GM21381 (cell line): Measurements from ENCODE around the gene GAS7.
"Not testable (repeated sequence)": the region's sequence is repeated elsewhere in the genome, so short reads cannot be mapped to it uniquely, and the experiment has no call there.

Source experiments
- ATAC-seq: cut with Tn5 transposase; IDR thresholded peaks from one replicate; pipeline ENCODE4 v1.9.1; 2021; ENCODE audit warnings: mild to moderate bottlenecking, moderate library complexity; ENCODE audit not compliant: unreplicated experiment

Gene GAS7

DNA sequence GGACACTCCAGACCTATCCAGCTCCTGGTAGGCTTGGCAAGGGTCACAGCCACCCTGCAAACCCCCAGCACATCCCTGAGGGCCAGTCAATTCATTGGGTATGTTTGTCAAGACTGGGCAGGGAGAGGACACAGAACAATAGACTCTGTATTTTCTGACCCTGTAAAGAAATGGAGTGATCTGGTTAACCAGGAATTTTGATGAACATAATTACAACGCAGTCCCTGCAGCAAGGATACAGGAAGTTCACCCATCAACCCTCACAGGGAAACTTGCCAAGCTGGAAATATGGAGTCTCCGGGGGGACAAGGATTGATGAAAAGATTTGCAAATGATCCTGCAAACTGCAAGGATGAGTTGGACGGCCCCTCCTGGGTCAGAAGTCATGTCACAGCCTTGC lies 167.3 kb downstream of the GAS7 start:
- ATAC-seq: no peak

DNA sequence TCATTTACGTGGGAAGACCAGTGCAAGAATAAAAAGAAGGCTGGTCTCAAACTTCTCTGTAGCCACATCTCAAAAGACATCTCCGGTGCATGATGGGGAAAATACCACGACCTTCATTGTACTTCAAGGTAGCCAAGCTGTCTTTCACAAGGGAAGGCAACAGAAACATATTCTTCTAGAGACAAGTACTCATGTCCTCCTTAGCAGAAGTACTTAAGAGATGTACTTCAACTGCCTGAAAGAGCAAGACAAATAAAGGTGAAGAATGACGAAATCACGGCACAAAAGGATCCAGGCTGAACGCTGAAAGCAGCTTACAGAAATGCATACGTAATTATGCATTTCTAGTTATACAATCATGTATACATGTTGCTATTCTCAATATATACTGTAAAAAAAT lies 169.3 kb downstream of the GAS7 start:
- ATAC-seq: no peak

DNA sequence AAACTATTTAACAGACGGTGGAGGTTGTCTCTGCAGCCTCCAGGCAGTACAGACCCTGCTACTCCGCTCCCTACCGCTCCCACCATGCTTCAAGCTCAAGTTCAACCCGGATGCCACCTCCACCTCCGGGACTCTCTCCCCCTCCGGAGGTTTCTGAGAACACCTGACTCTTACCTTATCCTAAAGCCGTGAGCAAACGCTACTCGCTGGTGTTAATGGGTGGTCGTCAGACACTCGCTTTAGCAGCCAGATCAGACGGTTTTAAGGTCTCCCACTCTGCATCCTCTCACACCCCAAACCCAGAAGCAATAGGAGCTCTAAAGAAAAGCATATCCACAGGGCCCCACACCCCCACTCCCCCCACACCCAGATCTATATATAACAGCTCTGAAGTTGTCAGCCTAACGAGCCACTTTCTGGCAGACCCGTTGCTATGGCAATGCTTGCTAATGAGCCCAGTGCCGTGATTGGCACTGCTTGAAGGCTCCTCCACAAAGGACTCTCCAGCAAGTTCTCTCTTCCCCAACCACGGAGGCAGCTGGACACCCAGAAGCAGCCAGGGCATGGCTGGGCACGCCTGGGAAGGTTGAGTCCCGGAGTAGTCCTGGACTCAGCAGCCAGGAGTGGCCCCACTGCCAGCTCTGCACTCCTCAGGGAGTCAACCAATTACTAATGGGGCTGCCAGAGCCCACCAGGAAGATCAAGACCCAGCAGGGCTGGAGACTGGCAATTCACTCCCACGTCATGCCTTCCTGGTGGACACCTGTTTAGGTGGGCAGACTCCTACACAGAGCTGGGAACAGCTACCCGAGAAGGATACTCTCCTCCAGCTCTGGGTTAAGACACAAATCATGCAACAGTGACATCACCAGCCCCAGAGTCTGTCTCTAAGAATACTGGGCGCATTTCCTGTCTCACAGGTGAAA lies 172.2 kb downstream of the GAS7 start:
- ATAC-seq: no peak

DNA sequence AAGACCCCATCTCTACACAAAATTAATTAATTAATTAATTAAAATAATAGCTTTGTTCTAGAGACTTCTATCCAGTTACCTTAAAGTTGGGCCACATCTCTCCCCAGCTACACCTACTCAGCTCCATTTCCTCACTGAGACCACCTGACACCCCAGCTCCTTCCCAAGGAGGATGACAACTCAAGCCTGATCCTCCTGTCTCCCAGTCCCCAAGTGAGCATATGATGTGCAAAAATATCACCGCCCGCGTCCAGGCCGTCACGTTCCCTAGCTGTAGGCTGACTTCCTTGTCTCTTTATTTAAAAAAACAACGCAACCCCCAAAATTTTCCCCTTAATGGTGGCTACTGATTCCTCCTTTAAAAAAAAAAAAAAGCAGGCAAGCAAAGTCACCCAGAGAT lies 173.2 kb downstream of the GAS7 start:
- no peak for ATAC-seq

DNA sequence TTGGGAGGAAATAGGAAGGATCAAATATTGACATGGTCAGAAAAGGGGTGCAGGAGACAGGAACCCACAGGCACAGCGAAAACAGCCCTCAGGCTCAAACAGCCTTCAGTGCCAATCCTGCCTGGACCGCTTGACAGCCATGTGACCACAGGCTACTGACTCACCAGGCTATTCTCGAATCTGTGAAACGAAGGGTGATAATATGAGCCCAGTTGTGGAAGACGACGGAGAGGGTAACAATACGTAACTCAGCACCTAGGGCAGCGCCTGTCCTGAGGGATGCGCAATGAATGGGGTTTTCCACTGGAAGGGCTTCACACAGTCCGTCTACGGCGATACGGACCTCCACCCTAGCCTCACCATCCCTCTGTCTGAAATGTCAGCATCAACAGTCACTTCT lies 176.0 kb downstream of the GAS7 start:
- no peak for ATAC-seq

DNA sequence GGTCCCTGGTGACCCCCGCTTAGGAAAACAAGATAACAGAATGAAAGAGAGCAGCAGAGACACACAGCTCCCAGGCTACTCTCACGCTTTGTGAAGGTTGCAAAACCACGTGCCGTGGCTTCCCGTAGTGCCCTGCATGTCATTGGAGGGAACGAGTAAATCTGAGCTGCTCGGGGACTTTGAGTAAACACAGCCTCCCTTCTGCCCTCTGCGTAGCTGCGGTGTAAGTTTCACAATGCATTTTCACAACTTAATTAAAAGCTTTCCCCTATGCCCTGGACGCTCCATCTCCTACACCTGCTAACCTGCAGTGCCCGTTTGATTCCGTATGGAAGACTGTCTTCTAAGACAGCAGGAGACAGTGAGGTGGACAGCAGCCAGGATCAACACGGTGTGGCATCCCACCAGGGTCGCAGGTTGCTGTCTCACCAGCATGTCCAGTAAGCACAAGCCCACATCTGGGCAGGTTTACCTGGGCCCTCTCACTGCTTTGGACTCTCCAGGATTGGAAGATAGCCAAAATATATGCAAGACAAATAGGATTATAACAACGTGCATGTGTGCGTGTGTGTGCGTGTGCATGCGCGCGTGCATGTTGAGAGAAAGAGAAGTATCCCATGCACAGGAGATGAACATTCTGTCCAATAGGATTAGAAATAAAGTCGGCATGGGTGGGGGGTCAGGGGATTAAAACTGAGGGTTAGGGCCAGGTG lies 177.0 kb downstream of the GAS7 start:
- no peak for ATAC-seq

DNA sequence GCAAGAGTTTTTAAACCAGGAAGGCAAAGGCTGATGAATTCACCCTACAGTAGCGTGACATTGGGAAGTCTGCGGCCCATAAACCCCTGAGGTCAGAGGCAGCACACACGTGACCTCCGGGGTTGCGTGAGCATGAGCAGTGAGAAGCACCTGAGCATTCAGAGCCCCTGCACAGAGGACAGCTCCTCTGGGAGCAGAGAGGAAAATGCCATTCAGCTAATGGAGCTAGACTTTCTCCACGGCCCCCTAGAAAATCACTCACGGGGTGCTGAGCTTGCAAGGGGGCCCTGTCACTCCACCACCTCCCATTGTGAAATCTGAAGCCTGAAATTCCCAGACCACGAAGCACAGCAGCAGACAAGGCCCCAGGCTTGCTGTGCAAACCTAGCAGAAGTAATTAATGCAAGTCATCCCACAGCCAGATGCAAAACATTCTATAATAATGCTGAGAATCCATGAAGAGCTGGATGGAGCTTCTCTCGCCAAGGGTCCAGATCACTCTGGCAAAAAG lies 178.4 kb downstream of the GAS7 start:
- ATAC-seq: no peak

DNA sequence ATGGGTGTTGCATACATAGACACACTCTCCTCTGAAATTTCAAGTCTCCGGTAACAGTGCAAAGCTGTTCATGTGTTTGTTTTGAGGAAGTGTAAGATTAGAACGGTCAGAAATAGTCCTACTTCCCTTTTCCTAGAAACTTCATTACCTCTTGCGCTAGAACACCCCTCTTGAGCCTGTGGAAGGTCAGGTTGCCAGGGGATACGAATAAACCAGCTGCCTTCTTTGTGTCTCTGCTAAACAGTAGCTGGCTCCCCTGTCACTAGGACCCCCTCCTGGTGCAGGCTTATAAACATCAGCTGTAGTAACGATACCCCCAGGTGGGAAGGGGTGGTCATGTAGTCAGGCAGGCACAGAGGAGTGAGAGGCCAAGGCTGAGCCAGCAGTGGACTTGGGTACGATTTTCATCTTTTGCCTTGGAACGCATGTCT lies 179.9 kb downstream of the GAS7 start:
- ATAC-seq: peak; percentile 53

DNA sequence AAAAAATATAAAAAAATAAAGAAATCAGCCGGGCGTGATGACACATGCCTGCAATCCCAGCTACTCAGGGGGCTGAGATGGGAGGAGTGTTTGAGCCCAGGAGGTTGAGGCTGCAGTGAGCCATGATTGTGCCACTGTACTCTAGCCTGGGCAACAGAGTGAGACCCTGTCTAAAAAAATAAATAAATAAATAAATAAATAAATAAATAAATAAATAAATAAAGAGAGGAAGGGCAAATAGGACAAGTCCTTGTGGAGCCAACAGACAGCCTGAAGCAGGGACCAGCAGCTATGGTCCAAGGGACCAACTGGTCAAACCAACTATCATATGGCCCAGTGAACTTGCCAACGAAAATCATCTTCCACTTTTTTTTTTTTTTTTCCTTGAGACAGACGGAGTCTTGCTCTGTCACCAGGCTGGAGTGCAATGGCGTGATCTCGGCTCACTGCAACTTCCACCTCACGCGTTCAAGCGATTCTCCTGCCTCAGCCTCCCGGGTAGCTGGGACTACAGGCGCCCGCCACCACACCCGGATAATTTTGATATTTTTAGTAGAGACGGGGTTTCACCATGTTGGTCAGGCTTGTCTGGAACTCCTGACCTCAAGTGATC lies 181.3 kb downstream of the GAS7 start:
- not testable (repeated sequence) for ATAC-seq

DNA sequence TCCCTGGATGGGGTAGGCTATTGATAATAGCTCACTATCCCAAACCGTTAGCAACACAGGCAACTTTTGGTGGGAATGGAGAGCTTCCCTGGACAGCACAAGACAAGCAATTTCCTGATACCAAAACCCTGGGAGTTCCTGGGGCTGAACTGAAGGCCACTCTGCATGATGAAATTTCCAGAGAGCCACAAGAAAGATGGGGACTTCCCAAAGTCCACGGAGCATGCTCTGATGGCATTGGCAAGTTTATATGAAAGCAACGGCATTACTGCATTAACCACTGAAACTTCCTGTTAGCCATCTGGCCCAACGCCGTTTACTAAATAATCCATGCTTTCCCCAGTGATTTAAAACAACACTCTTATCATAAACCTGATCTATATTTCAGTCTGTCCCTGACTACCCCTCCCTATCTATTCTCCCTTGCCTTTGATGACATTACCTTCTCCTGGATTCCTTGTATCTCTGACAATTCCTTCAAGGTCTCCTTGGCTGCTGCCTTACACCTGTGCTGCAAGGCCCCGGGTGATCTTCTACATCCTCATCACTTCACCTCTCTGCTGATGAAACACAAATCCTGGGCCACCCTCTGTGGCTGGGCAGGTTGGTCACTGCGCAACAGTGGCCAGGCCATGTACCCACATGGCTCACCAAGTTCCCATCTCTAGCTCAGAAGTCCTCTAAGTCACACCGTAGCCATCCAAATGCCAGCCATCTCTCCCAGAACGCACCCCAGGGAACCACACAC lies 184.9 kb downstream of the GAS7 start:
- peak; percentile 79 for ATAC-seq

DNA sequence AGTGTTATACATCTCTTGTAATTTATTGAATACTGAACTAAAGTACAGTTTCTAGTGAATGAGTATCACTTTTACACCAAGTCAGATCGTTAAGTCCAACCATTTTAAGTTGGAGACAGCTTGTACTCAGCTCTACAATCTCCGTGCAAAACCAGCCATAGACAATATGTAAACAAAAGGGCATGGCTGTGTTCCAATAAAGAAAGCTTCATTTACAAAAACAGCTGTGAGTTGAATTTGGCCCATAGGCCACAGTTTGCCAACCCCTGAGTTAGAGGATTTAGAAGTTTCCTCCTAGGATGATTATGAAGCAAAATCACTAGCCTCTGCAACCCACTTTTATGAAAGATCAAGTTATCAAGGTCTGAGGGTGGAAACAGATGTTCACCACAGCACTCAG lies 187.7 kb downstream of the GAS7 start:
- no peak for ATAC-seq

DNA sequence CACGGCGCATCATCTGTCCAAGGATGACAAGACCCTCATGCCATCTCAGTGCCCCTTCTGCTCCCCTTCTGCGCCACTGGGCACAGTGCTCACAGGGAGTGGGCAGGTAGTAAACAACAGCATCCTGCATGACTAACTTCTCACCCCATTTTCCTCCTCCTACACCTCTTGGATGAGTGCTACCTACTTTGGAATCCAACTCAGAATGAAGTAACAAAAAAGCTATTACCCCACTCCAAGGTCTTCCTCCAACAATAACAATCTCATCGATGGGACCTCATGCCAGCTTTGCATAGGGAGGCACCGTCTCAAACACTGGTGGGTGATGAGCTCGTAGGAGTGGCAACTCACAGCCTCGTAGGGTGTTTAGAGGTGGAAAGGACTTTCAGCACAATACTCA lies 194.7 kb downstream of the GAS7 start:
- no peak for ATAC-seq

DNA sequence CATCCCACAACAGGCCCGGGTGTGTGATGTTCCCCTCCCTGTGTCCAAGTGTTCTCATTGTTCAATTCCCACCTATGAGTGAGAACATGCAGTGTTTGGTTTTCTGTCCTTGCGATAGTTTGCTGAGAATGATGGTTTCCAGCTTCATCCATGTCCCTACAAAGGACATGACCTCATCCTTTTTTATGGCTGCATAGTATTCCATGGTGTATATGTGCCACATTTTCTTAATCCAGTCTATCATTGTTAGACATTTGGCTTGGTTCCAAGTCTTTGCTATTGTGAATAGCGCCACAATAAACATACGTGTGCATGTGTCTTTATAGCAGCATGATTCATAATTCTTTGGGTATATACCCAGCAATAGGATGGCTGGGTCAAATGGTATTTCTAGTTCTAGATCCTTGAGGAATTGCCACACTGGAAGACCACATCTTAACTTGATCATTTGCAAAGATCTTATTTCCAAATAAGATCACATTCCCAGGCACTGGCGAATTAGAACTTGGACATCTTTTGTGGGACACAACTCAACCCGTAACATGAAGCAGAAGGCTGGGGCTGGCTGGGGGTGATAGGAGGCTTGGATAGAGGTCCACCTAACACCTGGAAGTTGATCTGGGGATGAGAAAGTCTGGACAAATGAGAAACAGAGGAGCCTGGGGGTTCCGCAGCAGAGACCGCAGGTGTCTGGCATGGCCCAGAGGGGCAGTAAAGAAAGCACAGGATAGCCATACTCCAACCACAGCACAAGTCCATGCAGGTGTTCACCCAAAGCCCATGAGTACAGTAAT lies 195.6 kb downstream of the GAS7 start:
- not testable (repeated sequence) for ATAC-seq

DNA sequence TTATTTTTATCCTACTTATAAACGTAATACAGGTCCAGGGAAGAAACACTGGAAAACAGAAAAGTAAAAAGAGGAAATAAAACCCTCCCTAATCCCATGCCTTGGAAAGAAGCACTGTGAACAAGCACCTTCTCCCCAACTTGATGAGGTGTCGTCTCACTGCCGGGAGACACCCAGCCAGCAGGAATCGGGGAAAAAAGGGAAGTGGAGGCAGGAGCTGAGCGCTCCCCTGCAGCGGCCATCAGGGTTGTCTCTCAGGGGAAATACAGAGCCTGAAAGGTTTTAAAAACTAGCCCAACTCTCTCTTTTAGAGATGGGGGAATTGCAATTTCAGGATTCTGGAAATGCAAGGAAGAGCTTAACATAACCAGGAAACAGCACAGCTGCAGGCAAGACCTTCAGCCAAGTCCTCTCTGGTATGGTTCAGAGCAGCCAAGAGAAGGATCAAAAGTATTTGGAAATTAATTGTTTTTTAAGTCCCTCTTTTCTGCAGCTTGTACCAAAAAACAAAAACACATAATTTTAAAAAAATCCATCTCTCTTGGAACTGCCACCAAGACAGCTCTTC lies 197.0 kb downstream of the GAS7 start:
- no peak for ATAC-seq

DNA sequence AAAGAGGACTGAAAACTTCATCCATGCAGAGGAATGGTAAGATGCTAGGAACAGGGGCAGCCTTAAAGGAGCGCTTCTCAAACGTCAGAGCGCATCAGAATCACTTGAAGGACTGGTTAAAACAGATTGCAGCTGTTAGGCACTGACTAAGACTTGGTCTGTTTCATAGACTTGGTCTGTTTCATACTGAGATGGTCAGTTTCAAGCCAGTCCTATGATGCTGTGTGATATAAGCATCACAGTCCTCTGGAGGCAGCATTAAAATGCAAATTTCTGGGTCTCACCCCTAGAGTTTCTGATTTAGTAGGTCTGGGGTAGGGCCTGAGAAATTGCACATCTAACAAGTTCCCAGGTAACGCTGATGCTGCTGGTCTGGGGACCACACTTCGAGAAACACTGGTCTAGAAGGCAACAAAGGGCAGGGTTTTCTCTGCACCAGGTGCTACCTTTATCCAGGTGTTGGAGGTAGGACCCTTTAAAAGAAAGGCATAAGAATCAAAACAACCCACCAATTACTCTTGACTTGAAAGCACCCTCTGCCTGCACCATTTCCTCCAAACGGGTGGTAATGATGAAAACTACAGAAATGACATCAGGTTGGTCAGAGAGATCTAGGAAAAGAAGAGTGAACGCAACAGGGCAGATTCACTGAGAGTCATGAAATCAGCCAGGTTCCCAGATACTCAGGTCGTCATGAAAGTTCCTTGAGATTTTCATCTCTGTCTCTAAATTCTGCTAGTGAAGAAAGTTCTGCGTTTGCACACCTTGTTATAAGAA lies 198.3 kb downstream of the GAS7 start:
- ATAC-seq: peak; percentile 82

DNA sequence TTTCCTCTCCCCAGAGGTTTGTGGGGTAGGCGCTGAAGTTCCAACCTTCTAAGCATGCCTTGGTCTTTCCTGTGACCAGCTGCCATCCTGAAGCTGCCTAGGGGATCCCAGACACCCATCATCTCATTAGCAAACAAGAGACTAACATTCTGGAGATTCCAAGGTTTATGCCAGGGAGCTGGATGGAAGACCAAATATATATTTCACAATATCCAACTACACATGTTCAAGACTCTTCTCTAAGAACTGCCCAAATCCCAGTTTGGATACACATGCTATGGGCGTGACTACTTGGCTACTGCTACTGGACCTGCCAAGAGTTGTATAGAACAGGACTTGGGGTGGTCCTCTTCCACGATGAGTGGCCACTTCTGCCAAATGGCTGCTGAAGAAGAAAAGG lies 200.3 kb downstream of the GAS7 start:
- ATAC-seq: no peak

DNA sequence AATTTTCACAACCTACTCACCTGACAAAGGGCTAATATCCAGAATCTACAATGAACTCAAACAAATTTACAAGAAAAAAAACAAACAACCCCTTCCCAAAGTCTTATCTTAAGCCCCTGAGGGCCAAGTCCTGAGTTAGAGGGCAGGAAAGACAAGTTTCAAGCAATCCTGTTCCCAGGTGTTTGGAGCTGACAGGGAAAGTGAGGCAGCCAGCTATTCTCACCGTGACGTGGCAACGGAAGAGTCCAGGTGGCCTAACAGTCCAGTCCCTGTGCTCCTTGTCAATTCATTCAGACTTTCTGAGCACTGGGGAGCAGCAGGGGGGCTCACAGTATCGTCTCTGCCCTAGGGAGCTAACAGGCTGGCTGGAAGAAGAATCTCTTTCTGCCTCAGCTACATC lies 203.6 kb downstream of the GAS7 start:
- no peak for ATAC-seq

DNA sequence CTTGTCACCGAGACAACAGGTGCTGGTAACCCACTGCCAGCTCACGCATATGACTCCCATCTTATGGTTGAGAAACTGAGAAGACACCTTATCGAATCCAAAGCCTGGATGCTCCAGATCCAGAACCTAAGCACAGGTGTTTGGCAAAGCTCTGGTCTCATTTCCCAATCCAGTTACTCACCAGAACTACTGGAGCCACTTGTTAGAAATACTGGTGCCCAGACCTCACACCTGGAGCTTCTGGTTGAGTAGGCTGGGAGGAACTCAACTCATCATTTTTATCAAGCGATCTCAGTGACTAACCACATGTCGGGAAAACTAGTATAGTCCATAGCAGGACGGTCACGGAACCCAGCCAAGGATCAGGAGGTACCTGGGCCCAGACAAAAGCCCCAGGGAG lies 206.6 kb downstream of the GAS7 start:
- ATAC-seq: no peak

DNA sequence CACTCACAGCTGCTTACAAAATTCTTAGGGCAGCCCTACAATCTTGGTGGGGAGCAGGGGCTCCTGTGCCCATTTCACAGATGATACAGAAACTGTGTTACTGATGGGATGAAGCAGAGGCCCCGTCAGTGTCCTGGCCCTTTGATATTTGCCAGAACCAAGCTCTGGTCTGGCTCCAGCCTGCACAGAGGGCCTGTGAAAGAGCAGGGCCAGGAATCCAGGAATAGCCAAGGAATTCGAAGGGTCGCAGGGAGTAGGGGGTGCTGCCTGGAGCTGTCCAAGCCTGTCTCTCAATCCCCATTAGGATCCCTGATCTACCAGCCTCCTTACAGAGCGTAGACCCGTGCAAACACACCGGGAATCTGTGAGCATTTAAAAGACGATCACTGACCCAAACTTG lies 207.1 kb downstream of the GAS7 start:
- ATAC-seq: no peak
